Epithelial cell of proximal tubule (primary cell): ENCODE measurements around the gene MAML3. TPM values are rescaled to one million over a fixed set of nuclear protein-coding genes. Genes with fewer than 3 reads are reported as not detected.

Source experiments
- DNase-seq: peaks from one replicate; pipeline ENCODE4 v3.0.0-alpha.2; 2011; ENCODE audit warnings: low read depth
- H3K4me3 ChIP-seq: 2 replicates; pipeline ENCODE4 v1.5.1; 2011; ENCODE audit warnings: low read depth, mild to moderate bottlenecking, low read length
- CTCF ChIP-seq: conservative IDR thresholded peaks from 2 replicates; pipeline ENCODE4 v1.5.1; 2012; ENCODE audit warnings: low read depth, mild to moderate bottlenecking, low read length
- total RNA-seq: library from RNA; depleted of rRNA; stranded (reverse); fragments of >200 nt; gene quantifications from 2 replicates; pipeline ENCODE4 v1.2.3, GENCODE V29; 2015

MAML3 gene
- total RNA-seq, 1 donor from 2014 or later, result 1.2 TPM

GRCh38 chr4:139814323-139815015 lies 339.5 kb downstream of the MAML3 start:
- H3K4me3 ChIP-seq, result no peak overlapping the region
- TF ChIP-seq CTCF, result no peak
- no peak for DNase-seq

GRCh38 chr4:139813881-139814280 lies 340.1 kb downstream of the MAML3 start:
- DNase-seq, result no peak
- no peak for TF ChIP-seq CTCF
- no peak overlapping the region for H3K4me3 ChIP-seq

- TF ChIP-seq CTCF, result no peak
- H3K4me3 ChIP-seq, result no peak overlapping the region
- no peak for DNase-seq
Observed at GRCh38 chr4:139810710-139811109, 343.3 kb downstream of the MAML3 start.

- no peak for DNase-seq
- TF ChIP-seq CTCF, result no peak
- H3K4me3 ChIP-seq, result no peak overlapping the region
Observed at GRCh38 chr4:139809757-139810140, 344.2 kb downstream of the MAML3 start.

- TF ChIP-seq CTCF, result no peak
- H3K4me3 ChIP-seq, result no peak overlapping the region
- no peak for DNase-seq
Observed at GRCh38 chr4:139808808-139809756, 344.9 kb downstream of the MAML3 start.

GRCh38 chr4:139808381-139808807 lies 345.6 kb downstream of the MAML3 start:
- no peak for TF ChIP-seq CTCF
- no peak overlapping the region for H3K4me3 ChIP-seq
- DNase-seq, result no peak

- DNase-seq, result no peak
- no peak overlapping the region for H3K4me3 ChIP-seq
- TF ChIP-seq CTCF, result no peak
Observed at GRCh38 chr4:139807483-139807882, 346.5 kb downstream of the MAML3 start.
